ENCODE measurements around the gene FBXL15.

Gene FBXL15

GRCh38 chr10:102406815-102407214, 13.8 kb upstream of the FBXL15 start:
- no peak overlapping the region for H3K4me3 ChIP-seq (ENCODE audit: low read depth, low read length)
- no peak for TF ChIP-seq CTCF (IDR thresholded peaks at IDR 0.05; ENCODE audit: insufficient read depth, low read depth, low read length, missing control alignments)
- no peak for DNase-seq (ENCODE audit: low read depth)

- no peak for TF ChIP-seq CTCF (IDR thresholded peaks at IDR 0.05; ENCODE audit: insufficient read depth, low read depth, low read length, missing control alignments)
- H3K4me3 ChIP-seq (ENCODE audit: low read depth, low read length), result no peak overlapping the region
- DNase-seq (ENCODE audit: low read depth), result no peak
Observed at GRCh38 chr10:102407425-102408130, 13.1 kb upstream of the FBXL15 start.

GRCh38 chr10:102408131-102408727, 12.4 kb upstream of the FBXL15 start:
- no peak for DNase-seq (ENCODE audit: low read depth)
- no peak for TF ChIP-seq CTCF (IDR thresholded peaks at IDR 0.05; ENCODE audit: insufficient read depth, low read depth, low read length, missing control alignments)
- H3K4me3 ChIP-seq (ENCODE audit: low read depth, low read length), result no peak overlapping the region

- DNase-seq (ENCODE audit: low read depth), result no peak
- H3K4me3 ChIP-seq (ENCODE audit: low read depth, low read length), result no peak overlapping the region; the same call in 1 of the 2 replicates
- no peak for TF ChIP-seq CTCF (IDR thresholded peaks at IDR 0.05; ENCODE audit: insufficient read depth, low read depth, low read length, missing control alignments)
Observed at GRCh38 chr10:102408728-102409603, 11.7 kb upstream of the FBXL15 start.

- DNase-seq (ENCODE audit: low read depth), result no peak
- H3K4me3 ChIP-seq (ENCODE audit: low read depth, low read length), result no peak overlapping the region
- TF ChIP-seq CTCF (IDR thresholded peaks at IDR 0.05; ENCODE audit: insufficient read depth, low read depth, low read length, missing control alignments), result no peak
Observed at GRCh38 chr10:102409604-102410428, 10.8 kb upstream of the FBXL15 start.

- no peak overlapping the region for H3K4me3 ChIP-seq (ENCODE audit: low read depth, low read length)
- DNase-seq (ENCODE audit: low read depth), result no peak
- TF ChIP-seq CTCF (IDR thresholded peaks at IDR 0.05; ENCODE audit: insufficient read depth, low read depth, low read length, missing control alignments), result no peak
Observed at GRCh38 chr10:102410429-102411073, 10.1 kb upstream of the FBXL15 start.
